ENCODE measurements around the gene C3orf20.

The C3orf20 gene

GRCh38 chr3:14674841-14675240 lies at the start of gene C3orf20:
Gene C3orf20 (plus strand): TSS chr3:14675141. CDS start chr3:14682714, 7,573 bp downstream.
- no peak for DNase-seq (ENCODE audit: low read depth)
- H3K4me3 ChIP-seq (ENCODE audit: low read depth, low read length): no peak within 1 kb of the TSS

- DNase-seq (ENCODE audit: low read depth): no peak
- H3K4me3 ChIP-seq (ENCODE audit: low read depth, low read length): no peak overlapping the region
Measured at GRCh38 chr3:14625443-14625842, 49.5 kb upstream of the C3orf20 start.

- no peak for DNase-seq (ENCODE audit: low read depth)
- no peak overlapping the region for H3K4me3 ChIP-seq (ENCODE audit: low read depth, low read length)
Measured at GRCh38 chr3:14627815-14628214, 47.1 kb upstream of the C3orf20 start.

DNA sequence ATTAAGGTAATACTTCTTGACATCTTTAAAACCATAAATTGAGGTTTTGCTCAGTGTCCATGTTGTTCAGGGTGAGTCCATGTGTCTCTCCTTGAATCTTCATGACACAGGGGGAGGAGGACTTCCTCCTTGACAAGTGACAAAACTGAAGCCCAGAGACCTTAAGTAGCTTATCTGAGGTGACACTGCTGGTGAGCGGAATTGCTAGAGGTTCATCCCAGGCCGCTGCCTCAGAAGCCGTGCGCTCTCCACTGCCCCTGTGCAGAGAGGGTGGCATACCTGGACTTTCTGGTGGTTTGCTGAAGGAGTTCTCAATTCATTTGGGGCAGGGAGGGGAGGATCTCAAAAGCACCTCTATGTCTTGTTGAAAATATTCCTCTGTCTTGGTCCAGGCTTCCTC lies 46.5 kb upstream of the C3orf20 start:
- no peak for DNase-seq (ENCODE audit: low read depth)

GRCh38 chr3:14630404-14631100 lies 44.4 kb upstream of the C3orf20 start:
- no peak for DNase-seq (ENCODE audit: low read depth)
- no peak overlapping the region for H3K4me3 ChIP-seq (ENCODE audit: low read depth, low read length)

More for the DNA sequence above, 46.5 kb upstream of the C3orf20 start:
- H3K4me3 ChIP-seq (ENCODE audit: low read depth, low read length): no peak overlapping the region

DNA sequence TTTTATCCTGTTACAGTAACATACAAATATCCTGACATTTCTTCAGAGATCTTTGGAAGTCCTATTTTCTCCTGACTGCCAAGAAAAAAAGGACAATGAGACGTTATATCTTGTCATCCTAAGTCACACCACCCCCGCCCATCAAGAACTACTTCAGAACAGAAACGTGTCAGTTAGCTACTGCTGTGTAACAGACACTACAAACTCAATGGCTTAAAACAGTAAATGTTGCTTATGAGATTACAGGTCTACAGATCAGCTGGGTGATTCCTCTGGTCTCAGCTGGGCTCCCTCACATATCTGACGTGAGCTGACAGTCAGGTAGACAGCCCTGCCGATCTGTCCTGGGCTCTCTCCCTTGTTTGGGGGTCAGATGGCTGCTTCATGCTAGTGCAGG lies 43.8 kb upstream of the C3orf20 start:
- H3K4me3 ChIP-seq (ENCODE audit: low read depth, low read length): no peak overlapping the region
- DNase-seq (ENCODE audit: low read depth): no peak

GRCh38 chr3:14631687-14632441 lies 43.1 kb upstream of the C3orf20 start:
- H3K4me3 ChIP-seq (ENCODE audit: low read depth, low read length): no peak overlapping the region
- DNase-seq (ENCODE audit: low read depth): no peak

DNA sequence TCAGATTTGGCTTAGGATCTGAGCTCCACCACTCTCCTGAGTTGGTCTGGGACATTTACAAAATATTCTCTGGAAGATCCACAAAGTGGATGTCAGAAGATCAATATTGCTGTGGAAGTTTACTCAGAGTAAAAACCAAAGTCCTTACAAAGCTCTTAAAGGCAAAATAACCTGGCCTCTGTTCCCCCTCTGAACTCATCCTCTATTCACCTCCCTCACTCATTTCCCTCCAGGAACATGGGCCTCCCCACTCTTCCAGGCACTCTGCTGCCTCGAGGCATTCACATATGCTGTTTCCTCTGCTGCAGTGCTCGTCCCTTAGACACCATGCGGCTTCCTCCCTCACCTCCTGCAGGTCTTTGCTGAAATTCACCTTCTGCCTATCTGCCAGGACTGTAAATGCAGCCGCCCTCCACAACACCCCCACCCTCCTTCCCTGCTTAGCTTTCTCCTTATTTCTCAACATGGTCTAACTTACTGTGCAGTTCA lies 42.5 kb upstream of the C3orf20 start:
- no peak for DNase-seq (ENCODE audit: low read depth)
- no peak overlapping the region for H3K4me3 ChIP-seq (ENCODE audit: low read depth, low read length)

DNA sequence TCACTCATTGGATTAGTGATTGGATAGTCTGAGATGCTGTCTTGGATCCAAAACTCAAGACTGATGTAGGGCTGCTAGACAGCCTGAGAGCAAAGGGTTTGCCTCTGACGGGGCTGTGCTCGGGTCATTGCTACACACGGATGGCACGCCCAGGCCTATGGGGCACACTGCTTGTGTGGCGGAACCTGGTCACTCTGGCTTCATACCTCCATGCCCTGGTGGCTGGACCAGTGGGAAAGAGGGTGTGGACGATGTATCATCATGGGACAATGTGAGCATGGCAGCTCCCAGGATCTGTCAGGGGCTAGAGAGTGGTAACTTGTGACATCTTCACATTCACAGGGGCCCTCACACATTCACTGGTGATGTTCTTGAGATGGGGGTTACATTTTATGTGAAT lies 41.5 kb upstream of the C3orf20 start:
- no peak overlapping the region for H3K4me3 ChIP-seq (ENCODE audit: low read depth, low read length)
- DNase-seq (ENCODE audit: low read depth): no peak

DNA sequence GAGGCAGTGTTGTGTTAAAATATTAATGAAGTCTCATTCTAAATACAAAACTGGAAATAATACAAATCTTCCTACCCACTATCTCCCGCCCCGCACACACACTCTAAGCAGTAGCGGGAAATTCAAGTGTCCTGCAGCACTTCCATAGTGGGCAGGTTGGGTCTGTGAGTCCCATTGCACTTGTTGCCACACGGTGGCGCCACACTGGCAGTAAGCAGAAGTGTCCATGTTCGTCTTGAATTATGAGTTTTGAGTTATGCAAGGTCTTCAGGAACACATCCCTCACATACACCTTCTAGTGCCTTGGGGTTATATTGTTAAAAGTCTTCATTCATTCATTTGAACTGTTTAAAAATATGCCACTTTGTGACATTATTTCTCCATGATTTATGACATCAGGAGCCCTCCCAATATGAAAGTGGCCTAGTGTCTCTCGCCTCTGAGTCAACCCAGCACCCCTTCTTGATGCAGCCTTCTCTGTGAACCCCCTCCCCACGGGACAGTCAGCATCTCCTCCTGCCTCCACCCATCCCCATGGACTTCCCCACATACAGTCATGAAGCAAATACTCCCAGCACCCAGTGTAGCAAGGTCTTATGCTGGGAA lies 41.0 kb upstream of the C3orf20 start:
- H3K4me3 ChIP-seq (ENCODE audit: low read depth, low read length): no peak overlapping the region
- DNase-seq (ENCODE audit: low read depth): no peak

- H3K4me3 ChIP-seq (ENCODE audit: low read depth, low read length): no peak overlapping the region
- no peak for DNase-seq (ENCODE audit: low read depth)
Measured at GRCh38 chr3:14634763-14635400, 40.1 kb upstream of the C3orf20 start.

DNA sequence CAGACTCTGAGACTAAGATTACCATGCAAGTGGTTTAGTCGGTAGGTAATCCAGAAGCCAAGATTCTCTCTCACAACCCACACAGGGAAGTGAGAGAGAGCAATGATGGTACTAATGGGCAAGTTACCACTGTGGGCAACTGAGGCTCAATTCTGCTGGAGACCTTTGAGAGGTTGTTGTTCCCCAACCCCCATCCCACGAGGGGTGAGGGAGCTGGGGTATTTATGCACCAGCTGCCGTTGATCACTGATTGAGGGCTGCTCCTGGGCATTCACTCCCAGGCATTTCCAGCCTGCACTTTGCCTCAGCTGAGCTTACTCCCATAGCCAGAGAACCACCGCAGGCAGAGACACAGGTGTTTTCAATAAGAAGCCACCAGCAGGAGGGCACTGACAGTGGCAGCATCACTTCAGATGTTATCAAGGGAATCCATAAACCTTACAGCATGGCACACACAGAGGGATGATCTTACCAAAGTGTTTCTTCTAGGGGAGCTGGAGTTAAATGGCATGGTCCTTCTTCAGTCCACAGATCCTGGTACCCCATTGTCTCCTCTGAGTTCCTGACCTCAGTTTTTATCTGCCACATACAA lies 38.3 kb upstream of the C3orf20 start:
- H3K4me3 ChIP-seq (ENCODE audit: low read depth, low read length): no peak overlapping the region
- no peak for DNase-seq (ENCODE audit: low read depth)

- no peak overlapping the region for H3K4me3 ChIP-seq (ENCODE audit: low read depth, low read length)
Measured at GRCh38 chr3:14640157-14640562, 34.8 kb upstream of the C3orf20 start.

DNA sequence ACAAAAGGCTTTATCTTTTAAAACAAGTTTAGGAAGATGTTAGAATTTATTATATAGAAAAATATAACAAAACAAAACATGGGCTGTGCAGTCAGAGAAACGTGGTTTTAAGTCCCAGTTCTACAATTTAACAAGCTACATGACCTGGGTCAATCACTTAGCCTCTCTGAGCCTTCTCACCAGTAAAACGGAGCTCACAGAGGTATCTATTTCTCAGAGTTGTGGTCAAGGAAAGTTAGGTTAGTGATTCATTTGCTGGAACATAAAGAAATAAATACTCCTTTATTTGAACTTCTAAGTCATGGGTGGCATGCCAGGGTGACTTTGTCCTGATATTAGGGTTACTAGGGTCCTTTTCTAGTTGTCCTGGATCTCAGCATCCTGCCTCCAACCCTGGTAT lies 34.2 kb upstream of the C3orf20 start:
- no peak overlapping the region for H3K4me3 ChIP-seq (ENCODE audit: low read depth, low read length)
- DNase-seq (ENCODE audit: low read depth): no peak

More at GRCh38 chr3:14640157-14640562, 34.8 kb upstream of the C3orf20 start:
- no peak for DNase-seq (ENCODE audit: low read depth)

DNA sequence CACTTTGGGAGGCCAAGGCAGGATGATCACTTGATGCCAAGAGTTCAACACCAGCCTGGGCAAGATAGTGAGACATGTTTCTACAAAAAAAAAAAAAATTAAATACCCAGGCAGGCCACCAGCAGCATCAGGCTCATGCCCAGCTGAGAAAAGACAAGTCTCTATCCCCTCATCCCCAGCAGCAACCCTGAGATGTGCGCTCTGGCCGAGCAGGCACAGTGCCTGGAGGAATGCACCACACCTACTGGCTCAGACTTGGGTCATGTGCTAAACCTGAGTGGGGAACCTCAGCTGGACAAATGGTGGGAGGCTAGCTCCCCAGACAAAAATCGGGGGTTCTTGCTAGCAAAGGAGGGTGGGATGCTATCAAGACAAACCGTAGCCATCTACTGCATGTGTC lies 33.6 kb upstream of the C3orf20 start:
- DNase-seq (ENCODE audit: low read depth): no peak

DNA sequence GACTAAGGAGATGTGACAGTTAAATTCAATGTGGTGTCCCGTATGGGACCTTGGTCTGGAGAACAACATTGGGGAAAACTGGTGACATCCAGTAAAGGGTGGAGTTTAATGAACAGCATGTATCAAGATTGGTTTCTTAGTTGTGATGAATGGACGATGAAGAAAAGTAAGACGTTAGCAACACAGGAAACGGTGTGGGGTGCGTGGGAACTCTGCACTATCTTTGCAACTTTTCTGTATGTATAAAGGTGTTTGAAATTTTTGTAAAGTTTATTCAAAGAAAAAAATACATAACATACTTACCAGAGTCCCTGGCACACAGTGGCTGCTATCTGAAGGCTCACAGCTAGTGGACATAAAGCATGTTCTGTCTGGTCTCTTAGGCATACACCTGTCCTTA lies 29.5 kb upstream of the C3orf20 start:
- no peak overlapping the region for H3K4me3 ChIP-seq (ENCODE audit: low read depth, low read length)
- no peak for DNase-seq (ENCODE audit: low read depth)

More for the DNA sequence above, 33.6 kb upstream of the C3orf20 start:
- H3K4me3 ChIP-seq (ENCODE audit: low read depth, low read length): no peak overlapping the region

GRCh38 chr3:14646131-14646573 lies 28.8 kb upstream of the C3orf20 start:
- no peak for DNase-seq (ENCODE audit: low read depth)
- H3K4me3 ChIP-seq (ENCODE audit: low read depth, low read length): no peak overlapping the region

DNA sequence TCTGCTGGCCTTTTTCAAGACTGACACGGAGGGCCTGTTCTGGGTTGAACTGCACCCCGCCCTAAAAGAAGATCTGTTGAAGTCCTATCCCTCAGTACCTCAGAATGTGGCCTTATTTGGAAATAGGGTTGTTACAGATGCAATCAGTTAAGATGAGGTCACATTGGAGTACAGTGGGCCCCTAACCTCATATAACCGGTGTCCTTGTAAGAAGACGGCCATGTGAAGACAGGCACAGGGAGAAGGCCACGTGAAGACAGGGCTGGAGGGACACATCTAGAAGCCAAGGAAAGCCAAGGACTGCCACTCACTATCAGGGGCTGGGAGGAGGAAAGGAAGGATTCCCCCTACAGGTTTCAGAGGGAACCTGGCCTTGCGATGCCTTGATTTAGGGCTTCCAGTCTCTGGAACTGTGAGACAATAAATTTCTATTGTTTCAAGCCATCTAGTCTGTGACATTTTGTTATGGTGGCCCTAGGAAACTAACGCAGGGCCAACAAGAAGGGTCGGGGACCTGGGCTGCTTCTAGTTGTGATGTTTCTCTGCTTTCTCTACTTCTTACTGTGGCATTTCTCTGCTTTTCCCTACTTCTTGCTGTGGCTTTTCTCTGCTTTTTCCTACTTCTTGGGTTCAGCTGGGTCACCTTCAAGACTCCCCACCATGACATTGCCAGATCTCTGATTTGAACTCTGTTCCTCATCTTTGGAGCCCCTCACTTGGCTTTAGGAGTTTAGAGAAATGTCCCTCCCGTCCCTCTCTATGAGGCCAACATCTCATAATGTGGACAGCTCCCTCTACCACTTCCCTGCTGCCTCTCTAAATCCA lies 28.1 kb upstream of the C3orf20 start:
- no peak for DNase-seq (ENCODE audit: low read depth)
- H3K4me3 ChIP-seq (ENCODE audit: low read depth, low read length): no peak overlapping the region
